HG02973 (cell line): Measurements from ENCODE around the gene AHRR.
"Not testable (repeated sequence)": the region's sequence is repeated elsewhere in the genome, so short reads cannot be mapped to it uniquely, and the experiment has no call there.

Experiments
- ATAC-seq: cut with Tn5 transposase; IDR thresholded peaks from one replicate; pipeline ENCODE4 v1.9.1; 2021; ENCODE audit warnings: moderate library complexity; ENCODE audit not compliant: unreplicated experiment

Gene AHRR

GRCh38 chr5:392431-392988, 71.0 kb downstream of the AHRR start:
- ATAC-seq, result peak; percentile 61

- ATAC-seq, result no peak
Observed at GRCh38 chr5:393846-394275, 72.3 kb downstream of the AHRR start.

- no peak for ATAC-seq
Observed at GRCh38 chr5:394671-395155, 73.2 kb downstream of the AHRR start.

- ATAC-seq, result no peak
Observed at GRCh38 chr5:395156-395920, 73.8 kb downstream of the AHRR start.

GRCh38 chr5:395921-396530, 74.5 kb downstream of the AHRR start:
- no peak for ATAC-seq

- ATAC-seq, result no peak
Observed at GRCh38 chr5:396531-396961, 75.0 kb downstream of the AHRR start.

GRCh38 chr5:398141-398474, 76.6 kb downstream of the AHRR start:
- not testable (repeated sequence) for ATAC-seq

- ATAC-seq, result no peak
Observed at GRCh38 chr5:398475-399295, 77.2 kb downstream of the AHRR start.

GRCh38 chr5:399296-400281, 78.1 kb downstream of the AHRR start:
- ATAC-seq, result peak; percentile 61

GRCh38 chr5:400282-401145, 79.0 kb downstream of the AHRR start:
- peak; percentile 21 for ATAC-seq

- no peak for ATAC-seq
Observed at GRCh38 chr5:401146-402034, 79.9 kb downstream of the AHRR start.

- not testable (repeated sequence) for ATAC-seq
Observed at GRCh38 chr5:402219-402614, 80.7 kb downstream of the AHRR start.

GRCh38 chr5:402615-403359, 81.3 kb downstream of the AHRR start:
- ATAC-seq, result peak; percentile 51

- no peak for ATAC-seq
Observed at GRCh38 chr5:403995-404394, 82.5 kb downstream of the AHRR start.

GRCh38 chr5:404666-405241, 83.2 kb downstream of the AHRR start:
- ATAC-seq, result no peak

GRCh38 chr5:405421-405820, 83.9 kb downstream of the AHRR start:
- no peak for ATAC-seq

GRCh38 chr5:406041-406440, 84.5 kb downstream of the AHRR start:
- no peak for ATAC-seq
